HepG2 (cell line): ENCODE results near the gene CCS. TPM values are rescaled to one million over a fixed set of nuclear protein-coding genes. Genes with fewer than 3 reads are reported as not detected.

ENCODE experiments used
- ATAC-seq: fragments of 200-7000 bp; cut with Tn5 transposase; 3 replicates; pipeline ENCODE4 v1.9.1; 2020; ENCODE audit warnings: mild to moderate bottlenecking, moderate library complexity
- Bru-seq: library from RNA; stranded (reverse); fragments of 400-500 nt; gene quantifications from one replicate; lab custom pipeline; 2021; lab: Mats Ljungman, UMichigan
- BruChase-seq, 2 experiments: library from RNA; stranded (reverse); fragments of 400-500 nt; gene quantifications; one replicate each; lab custom pipeline; 2021; lab: Mats Ljungman, UMichigan
- BruUV-seq: library from RNA; stranded (reverse); fragments of 400-500 nt; replicated peaks from 2 replicates; lab custom pipeline; 2021; lab: Mats Ljungman, UMichigan
- CTCF ChIA-PET: fragments of 300-600 bp; formaldehyde crosslinking; extraction: SDS; loops from one replicate; lab custom pipeline; 2021; ENCODE audit warnings: low total read pairs, inconsistent platforms, low intra/inter-chr PET ratio; lab: Yijun Ruan, JAX
- POLR2A ChIA-PET: fragments of 350-600 bp; sonication (Branson Sonifier 250); formaldehyde crosslinking; loops from one replicate; lab custom pipeline; 2020; ENCODE audit warnings: antibody characterized with exemption, inconsistent platforms; lab: Yijun Ruan, JAX
- DNase-seq: peaks from one replicate; pipeline ENCODE4 v3.0.0-alpha.2; 2015; ENCODE audit warnings: low spot score
- FAIRE-seq: peaks from 3 replicates; lab custom pipeline; 2011; peaks lifted over from hg19 to GRCh38; lab: Jason Lieb, UNC
- H2AFZ ChIP-seq: one replicate; pipeline ENCODE4 v1.6.1; 2011; ENCODE audit warnings: low read length, inconsistent platforms
- H3K27ac ChIP-seq: fragments of 300-600 bp; 3 replicates; pipeline ENCODE4 v1.8.0; 2011; ENCODE audit warnings: mixed run types, mild to moderate bottlenecking, mixed read lengths, low read length, inconsistent platforms; ENCODE audit not compliant: insufficient read depth; ENCODE audit errors: extremely low read length
- H3K27me3 ChIP-seq, 2 experiments: fragments of 200-600 bp in 1 of 2; 2 replicates in 1 of 2; 3 replicates in 1 of 2; pipeline versions ENCODE4 v1.6.0 to v1.8.0; 2011; ENCODE audit warnings: low read length in 2 of 2, mild to moderate bottlenecking in 2 of 2, moderate library complexity in 2 of 2, inconsistent platforms in 1 of 2; ENCODE audit not compliant: insufficient read depth in 2 of 2, control insufficient read depth in 1 of 2
- H3K36me3 ChIP-seq, 2 experiments: fragments of 200-600 bp in 1 of 2; replicated peaks in 1 of 2; 2 replicates in 1 of 2; 3 replicates in 1 of 2; pipeline versions ENCODE4 v1.5.1 to v1.8.0; 2011; ENCODE audit warnings: low read length in 2 of 2, inconsistent platforms in 1 of 2; ENCODE audit not compliant: insufficient read depth in 2 of 2, control insufficient read depth in 1 of 2
- H3K4me1 ChIP-seq: 2 replicates; pipeline ENCODE4 v1.5.1; 2012; ENCODE audit warnings: low read length, inconsistent platforms; ENCODE audit not compliant: insufficient read depth
- H3K4me2 ChIP-seq: 2 replicates; pipeline ENCODE4 v1.6.0; 2011; ENCODE audit warnings: low read depth, low read length, inconsistent platforms
- H3K4me3 ChIP-seq, 3 experiments: fragments of 200-600 bp in 1 of 3; sonication (generic), shearing (Covaris generic) in 1 of 3; replicated peaks in 1 of 3; 2 replicates each; pipeline ENCODE4 v1.5.1; 2011 to 2016; ENCODE audit warnings: low read length in 3 of 3, inconsistent platforms in 2 of 3, low read depth in 2 of 3, mild to moderate bottlenecking in 2 of 3, control low read depth in 1 of 3, mixed read lengths in 1 of 3; ENCODE audit not compliant: insufficient read depth in 1 of 3
- H3K79me2 ChIP-seq: one replicate; pipeline ENCODE4 v1.6.1; 2011; ENCODE audit warnings: low read length, inconsistent platforms; ENCODE audit not compliant: insufficient read depth
- H3K9ac ChIP-seq: 2 replicates; pipeline ENCODE4 v1.6.0; 2011; ENCODE audit warnings: mild to moderate bottlenecking, low read depth, low read length, inconsistent platforms; ENCODE audit not compliant: insufficient read depth
- H3K9me3 ChIP-seq: 2 replicates; pipeline ENCODE4 v1.5.1; 2012; ENCODE audit warnings: mild to moderate bottlenecking, low read length
- H4K20me1 ChIP-seq: 2 replicates; pipeline ENCODE4 v1.6.0; 2011; ENCODE audit warnings: inconsistent platforms, mild to moderate bottlenecking, low read length, moderate library complexity; ENCODE audit not compliant: insufficient read depth
- DZIP1 ChIP-seq: sonication (generic); formaldehyde crosslinking; IDR thresholded peaks from 2 replicates; pipeline ENCODE4 v1.5.0; 2020; ENCODE audit warnings: mild to moderate bottlenecking, missing genetic modification reagents
- SP5 ChIP-seq: IDR thresholded peaks from 2 replicates; pipeline ENCODE4 v1.6.1; 2016; ENCODE audit warnings: low read depth, borderline replicate concordance
- TBX3 ChIP-seq: fragments of 450-650 bp; IDR thresholded peaks from 2 replicates; pipeline ENCODE4 v1.6.1; 2017; ENCODE audit warnings: antibody characterized with exemption, mild to moderate bottlenecking, inconsistent platforms, borderline replicate concordance
- ZNF343 ChIP-seq: sonication (generic); formaldehyde crosslinking; IDR thresholded peaks from 2 replicates; pipeline ENCODE4 v1.4.0; 2020; ENCODE audit warnings: mild to moderate bottlenecking, missing genetic modification reagents
- WGBS: methylation state at CpG from one replicate; pipeline ENCODE4 v1.1.6; 2017; ENCODE audit warnings: low lambda C conversion rate; 5-methylcytosine and 5-hydroxymethylcytosine counted together
- in situ Hi-C: cut with HindIII; loops from 2 replicates; pipeline ENCODE4 v1.10.0; 2017; ENCODE audit warnings: low pct_unique_long_range_greater_than_20kb; ENCODE audit not compliant: extremely low pct_ligation_motif_present
- intact Hi-C: fragments of 100-400 bp; cut with micrococcal nuclease; formaldehyde crosslinking; loops from one replicate; pipeline ENCODE4 v1.10.0; 2022; ENCODE audit not compliant: unreplicated experiment
- long read RNA-seq, 2 experiments: library from RNA in 1 of 2; library from polyadenylated mRNA in 1 of 2; stranded (forward) in 1 of 2; unstranded in 1 of 2; transcript quantifications; one replicate each; pipeline ENCODE4 v2.0.0, GENCODE V29; 2019 to 2022
- polyA minus RNA-seq, 3 experiments: library from RNA; depleted of rRNA, polyadenylated mRNA; stranded (reverse); fragments of >200 nt; gene quantifications; 2 replicates each; pipeline ENCODE4 v1.2.3, GENCODE V29; 2011; ENCODE audit warnings: low replicate concordance in 1 of 3
- polyA plus RNA-seq, 8 experiments: library from polyadenylated mRNA; depleted of rRNA in 3 of 8; stranded (reverse) in 7 of 8; unstranded in 1 of 8; fragments of >200 nt; fragmentation: Illumina TruSeq in 4 of 8; extraction: Trizol in 4 of 8; gene quantifications; 2 replicates each; pipeline versions ENCODE4 v1.2.1 to v1.2.3, GENCODE V29; 2011 to 2016; ENCODE audit warnings: low read depth in 4 of 8, missing spikeins in 1 of 8, mixed read lengths in 1 of 8; ENCODE audit not compliant: insufficient read depth in 1 of 8
- total RNA-seq, 5 experiments: library from RNA; depleted of rRNA; stranded (reverse); fragments of >200 nt; fragmentation: Illumina TruSeq; extraction: Trizol; gene quantifications; 2 replicates each; pipeline ENCODE4 v1.2.3, GENCODE V29; 2016; ENCODE audit warnings: low read depth in 1 of 5
- TF ChIP-seq, protein P1 (sequence below): IDR thresholded peaks from 2 replicates; pipeline ENCODE4 v1.6.1; 2016; ENCODE audit warnings: low read depth, control low read depth

CCS gene
- total RNA-seq (2016; rRNA removed; fragmentation: Illumina TruSeq; extraction: Trizol) (34.2 and 44.6 TPM in 2 replicates), polyA plus RNA-seq (2011; rRNA removed) (25.4 and 34.7 TPM in 2 replicates), polyA minus RNA-seq (2011; rRNA and poly(A)+ RNA removed; ENCODE audit: low replicate concordance) (31.8 and 31.9 TPM in 2 replicates), Bru-seq, nascent RNA (percentile 59 among the genes with signal in this experiment), BruChase-seq, experiment 1, labeled RNA remaining after a 6-hour chase (percentile 57 among the genes with signal in this experiment), BruChase-seq, experiment 2, labeled RNA remaining after a 2-hour chase (percentile 61 among the genes with signal in this experiment)
- total RNA-seq (2016; cell fraction: cytosol; rRNA removed; fragmentation: Illumina TruSeq; extraction: Trizol; ENCODE audit: low read depth): 77.8 and 78.2 TPM in 2 replicates
- 30.0 and 48.1 TPM in 2 replicates for total RNA-seq (2016; cell fraction: insoluble cytoplasmic fraction; rRNA removed; fragmentation: Illumina TruSeq; extraction: Trizol)
- 36.9 and 40.8 TPM in 2 replicates for total RNA-seq (2016; cell fraction: membrane; rRNA removed; fragmentation: Illumina TruSeq; extraction: Trizol)
- 27.8 and 35.6 TPM in 2 replicates for total RNA-seq (2016; cell fraction: nucleus; rRNA removed; fragmentation: Illumina TruSeq; extraction: Trizol)
- polyA plus RNA-seq (2011; cell fraction: cytosol; rRNA removed): 23.5 and 37.2 TPM in 2 replicates
- 127 and 131 TPM in 2 replicates for polyA plus RNA-seq (2011; cell fraction: nucleus; rRNA removed)
- polyA plus RNA-seq (2012): 31.4 and 37.9 TPM in 2 replicates
- 6.4 and 6.8 TPM in 2 replicates for polyA plus RNA-seq (2016; cell fraction: cytosol; fragmentation: Illumina TruSeq; extraction: Trizol; ENCODE audit: low read depth)
- polyA plus RNA-seq (2016; cell fraction: insoluble cytoplasmic fraction; fragmentation: Illumina TruSeq; extraction: Trizol; ENCODE audit: low read depth): 36.6 and 42.6 TPM in 2 replicates
- 6.0 and 8.2 TPM in 2 replicates for polyA plus RNA-seq (2016; cell fraction: membrane; fragmentation: Illumina TruSeq; extraction: Trizol; ENCODE audit: low read depth)
- 64.5 and 64.9 TPM in 2 replicates for polyA plus RNA-seq (2016; cell fraction: nucleus; fragmentation: Illumina TruSeq; extraction: Trizol; ENCODE audit: insufficient read depth, low read depth)
- polyA minus RNA-seq (2011; cell fraction: cytosol; rRNA and poly(A)+ RNA removed): 18.1 and 21.5 TPM in 2 replicates
- polyA minus RNA-seq (2011; cell fraction: nucleus; rRNA and poly(A)+ RNA removed): 21.1 and 29.0 TPM in 2 replicates
- long read RNA-seq, experiment 1, transcript CCS-208 (8 exons, 1,430 nt): major isoform, 56 of 60 reads
- long read RNA-seq, experiment 1, partial matches to known transcripts: 3 of 60 reads
- long read RNA-seq, experiment 1, other reads (novel, unspliced or antisense): 1 of 60 reads
- long read RNA-seq, experiment 2, transcript CCS-208 (8 exons, 1,430 nt): major isoform, 52 of 67 reads
- long read RNA-seq, experiment 2, partial matches to known transcripts: 8 of 67 reads
- long read RNA-seq, experiment 2, other reads (novel, unspliced or antisense): 7 of 67 reads

DNA sequence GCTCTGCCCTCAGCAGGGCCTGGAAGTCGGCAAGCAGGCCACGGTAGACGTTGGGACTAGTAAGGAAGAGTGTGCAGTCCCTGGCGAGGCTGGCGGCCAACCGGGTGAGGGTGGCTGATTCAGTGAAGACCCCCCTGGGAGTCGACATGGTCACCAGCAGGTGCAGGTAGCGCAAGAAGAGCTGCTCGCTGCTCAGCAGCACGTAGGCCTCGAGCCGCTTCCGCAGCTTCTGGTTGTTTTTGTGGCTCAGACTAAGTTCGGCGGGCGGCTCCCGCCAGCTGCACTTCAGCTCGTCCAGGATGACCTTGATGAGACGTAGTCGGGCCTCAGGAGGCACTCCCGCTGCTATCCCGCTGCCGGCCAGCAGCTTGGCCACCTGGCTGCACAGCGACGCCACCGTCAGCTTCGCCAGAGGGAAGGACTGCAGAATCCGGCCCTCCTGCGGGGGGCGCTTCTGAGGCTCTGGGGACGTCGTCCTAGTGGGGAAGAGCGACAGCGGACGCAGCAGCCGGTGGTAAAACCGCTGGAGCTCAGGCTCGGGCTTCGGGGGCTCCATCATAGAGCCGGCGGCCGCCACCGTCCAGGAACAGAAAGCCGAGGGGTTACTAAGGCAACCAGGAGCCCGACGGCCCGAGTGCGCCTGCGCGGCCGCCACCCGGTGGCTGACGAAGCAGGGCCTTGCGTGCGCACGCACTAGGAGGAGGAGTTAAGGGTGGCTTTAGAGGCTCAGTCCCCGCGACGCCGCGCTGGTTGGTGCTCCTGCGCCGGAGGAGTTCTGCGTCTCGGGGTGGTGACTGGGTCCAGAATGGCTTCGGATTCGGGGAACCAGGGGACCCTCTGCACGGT lies at the start of gene CCS, which contains the start of gene CCDC87:
Gene CCS (plus strand): TSS at position 729 of the 846 bp plus-strand sequence. CDS start 77 bp downstream, at position 806.
Gene CCDC87 (minus strand): TSS at position 607 of the 846 bp plus-strand sequence. CDS start 48 bp downstream, at position 559.
- DNase-seq (peak; percentile 93), ATAC-seq (peak; percentile 89), FAIRE-seq (no peak)
- 16% methylated on average over 21 of the region's 68 CpGs for WGBS
- Histone ChIP-seq H2AFZ (no peak within 1 kb of the TSS), H3K4me1 (peaks cover 72% of the 10 kb centered on the region), H3K9ac (peak within 1 kb of the TSS; percentile 85), H3K27me3 (no peaks in the 10 kb centered on the region; a peak in 1 of 5 replicates), H3K9me3 (no peaks in the 10 kb centered on the region), H3K27ac (peak within 1 kb of the TSS; percentile 78), H3K36me3 (no peaks in the 10 kb centered on the region), H3K4me3 (peak within 1 kb of the TSS; percentile 71 to 94 (median 76)), H4K20me1 (no peaks in the 10 kb centered on the region), H3K4me2 (peak within 1 kb of the TSS; percentile 100), H3K79me2 (peaks cover 12% of the 10 kb centered on the region)
- intact Hi-C loops (loop anchor here (2.0 to 5.0 kb wide), 3 partner anchors 24 to 85 kb away; partner anchors contain the start of genes RBM14, RBM4 and RBM4B), in situ Hi-C loops (no loop called here)
- no TSS peak for BruUV-seq
- POLR2A ChIA-PET: interaction anchor here (0.5 to 5.1 kb wide), 18 partner anchors 10 to 1427 kb away, joined by 3 to 72 read pairs (median 4); partner anchors contain the start of genes ACTN3, PELI3, RBM14 and RBM4
- CTCF ChIA-PET: interaction anchor here (1.8 kb wide), 1 partner anchor 14 kb away, joined by 6 read pairs; no protein-coding TSS in a partner anchor
- peak; percentile 87 for TF ChIP-seq ZNF343 (CRISPR knock-in tag)
- TF ChIP-seq, protein P1, sequence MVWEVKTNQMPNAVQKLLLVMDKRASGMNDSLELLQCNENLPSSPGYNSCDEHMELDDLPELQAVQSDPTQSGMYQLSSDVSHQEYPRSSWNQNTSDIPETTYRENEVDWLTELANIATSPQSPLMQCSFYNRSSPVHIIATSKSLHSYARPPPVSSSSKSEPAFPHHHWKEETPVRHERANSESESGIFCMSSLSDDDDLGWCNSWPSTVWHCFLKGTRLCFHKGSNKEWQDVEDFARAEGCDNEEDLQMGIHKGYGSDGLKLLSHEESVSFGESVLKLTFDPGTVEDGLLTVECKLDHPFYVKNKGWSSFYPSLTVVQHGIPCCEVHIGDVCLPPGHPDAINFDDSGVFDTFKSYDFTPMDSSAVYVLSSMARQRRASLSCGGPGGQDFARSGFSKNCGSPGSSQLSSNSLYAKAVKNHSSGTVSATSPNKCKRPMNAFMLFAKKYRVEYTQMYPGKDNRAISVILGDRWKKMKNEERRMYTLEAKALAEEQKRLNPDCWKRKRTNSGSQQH (CRISPR knock-in tag): 0 out of 2 replicates have a peak, but pooled peaks have one; percentile 1
- TF ChIP-seq TBX3: no peak
- TF ChIP-seq DZIP1 (CRISPR knock-in tag): no peak; the same call in 1 of the 2 replicates
- TF ChIP-seq SP5 (CRISPR knock-in tag): peak; percentile 7; the same call in 1 of the 2 replicates
